Breast epithelium (tissue), 3 donors: ENCODE data around the gene DNAJB8.

Experiments used
- POLR2A ChIP-seq: fragments of 450-650 bp; IDR thresholded peaks from one replicate; pipeline ENCODE4 v1.6.1; 2016; ENCODE audit warnings: antibody characterized with exemption, mild to moderate bottlenecking, moderate library complexity
- POLR2AphosphoS5 ChIP-seq, 3 donors: sonication (generic); formaldehyde crosslinking; IDR thresholded peaks; one replicate each; pipeline ENCODE4 v1.6.1; 2017; ENCODE audit warnings: antibody characterized with exemption in 3 of 3
- TF ChIP-seq, protein P1 (sequence below), 3 donors: fragments of 450-650 bp; IDR thresholded peaks; one replicate each; pipeline ENCODE4 v1.5.1; 2016 to 2017; ENCODE audit warnings: antibody characterized with exemption in 3 of 3, mild to moderate bottlenecking in 3 of 3, moderate library complexity in 3 of 3

DNA sequence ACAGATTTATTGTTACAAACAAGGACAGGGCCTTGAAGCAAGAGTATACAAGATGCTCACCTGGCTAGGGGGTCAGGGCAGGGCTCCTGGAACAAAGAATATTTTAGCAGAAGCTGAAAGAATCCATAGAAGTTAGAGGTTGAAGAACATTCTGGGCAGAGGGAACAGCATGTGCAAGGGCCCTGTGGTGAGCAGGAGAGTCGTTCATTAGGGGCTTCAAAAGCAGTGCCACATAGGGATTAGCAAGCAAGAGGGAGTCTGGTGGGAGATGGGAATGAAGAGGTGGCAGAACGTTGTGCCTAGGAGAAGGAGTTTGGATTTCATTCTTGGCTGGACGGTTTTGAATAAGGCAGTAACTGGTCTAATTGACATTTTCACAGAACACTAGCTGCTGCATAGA is 22.9 kb downstream of the DNAJB8 start:
- TF ChIP-seq, protein P1, sequence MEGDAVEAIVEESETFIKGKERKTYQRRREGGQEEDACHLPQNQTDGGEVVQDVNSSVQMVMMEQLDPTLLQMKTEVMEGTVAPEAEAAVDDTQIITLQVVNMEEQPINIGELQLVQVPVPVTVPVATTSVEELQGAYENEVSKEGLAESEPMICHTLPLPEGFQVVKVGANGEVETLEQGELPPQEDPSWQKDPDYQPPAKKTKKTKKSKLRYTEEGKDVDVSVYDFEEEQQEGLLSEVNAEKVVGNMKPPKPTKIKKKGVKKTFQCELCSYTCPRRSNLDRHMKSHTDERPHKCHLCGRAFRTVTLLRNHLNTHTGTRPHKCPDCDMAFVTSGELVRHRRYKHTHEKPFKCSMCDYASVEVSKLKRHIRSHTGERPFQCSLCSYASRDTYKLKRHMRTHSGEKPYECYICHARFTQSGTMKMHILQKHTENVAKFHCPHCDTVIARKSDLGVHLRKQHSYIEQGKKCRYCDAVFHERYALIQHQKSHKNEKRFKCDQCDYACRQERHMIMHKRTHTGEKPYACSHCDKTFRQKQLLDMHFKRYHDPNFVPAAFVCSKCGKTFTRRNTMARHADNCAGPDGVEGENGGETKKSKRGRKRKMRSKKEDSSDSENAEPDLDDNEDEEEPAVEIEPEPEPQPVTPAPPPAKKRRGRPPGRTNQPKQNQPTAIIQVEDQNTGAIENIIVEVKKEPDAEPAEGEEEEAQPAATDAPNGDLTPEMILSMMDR (IDR thresholded peaks at IDR 0.05) = no peak
- no peak for TF ChIP-seq POLR2AphosphoS5 (IDR thresholded peaks at IDR 0.05)
- no peak for TF ChIP-seq POLR2A
